Measurements from ENCODE around the gene CD180.

The CD180 gene

GRCh38 chr5:67215519-67216471 lies 19.2 kb upstream of the CD180 start:
- Histone ChIP-seq H3K79me2 (ENCODE audit: insufficient read depth, low read depth) (no peaks in the 10 kb centered on the region), H3K27ac (no peak overlapping the region), H3K36me3 (ENCODE audit: insufficient read depth) (no peaks in the 10 kb centered on the region), H2AFZ (ENCODE audit: low read depth) (no peak overlapping the region), H3K4me1 (ENCODE audit: low read depth, poor library complexity, severe bottlenecking) (peaks cover 6% of the 10 kb centered on the region), H3K9ac (no peak overlapping the region), H3K27me3 (ENCODE audit: insufficient read depth, low read depth) (no peaks in the 10 kb centered on the region), H3K4me3 (IDR thresholded peaks at IDR 0.05; ENCODE audit: insufficient read depth, low read depth, low read length) (no peak overlapping the region), H3K4me2 (no peak overlapping the region), H4K20me1 (ENCODE audit: insufficient read depth) (no peaks in the 10 kb centered on the region)
- TF ChIP-seq, protein P1, sequence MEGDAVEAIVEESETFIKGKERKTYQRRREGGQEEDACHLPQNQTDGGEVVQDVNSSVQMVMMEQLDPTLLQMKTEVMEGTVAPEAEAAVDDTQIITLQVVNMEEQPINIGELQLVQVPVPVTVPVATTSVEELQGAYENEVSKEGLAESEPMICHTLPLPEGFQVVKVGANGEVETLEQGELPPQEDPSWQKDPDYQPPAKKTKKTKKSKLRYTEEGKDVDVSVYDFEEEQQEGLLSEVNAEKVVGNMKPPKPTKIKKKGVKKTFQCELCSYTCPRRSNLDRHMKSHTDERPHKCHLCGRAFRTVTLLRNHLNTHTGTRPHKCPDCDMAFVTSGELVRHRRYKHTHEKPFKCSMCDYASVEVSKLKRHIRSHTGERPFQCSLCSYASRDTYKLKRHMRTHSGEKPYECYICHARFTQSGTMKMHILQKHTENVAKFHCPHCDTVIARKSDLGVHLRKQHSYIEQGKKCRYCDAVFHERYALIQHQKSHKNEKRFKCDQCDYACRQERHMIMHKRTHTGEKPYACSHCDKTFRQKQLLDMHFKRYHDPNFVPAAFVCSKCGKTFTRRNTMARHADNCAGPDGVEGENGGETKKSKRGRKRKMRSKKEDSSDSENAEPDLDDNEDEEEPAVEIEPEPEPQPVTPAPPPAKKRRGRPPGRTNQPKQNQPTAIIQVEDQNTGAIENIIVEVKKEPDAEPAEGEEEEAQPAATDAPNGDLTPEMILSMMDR (conservative IDR thresholded peaks at IDR 0.05; ENCODE audit: low read depth, low read length) = no peak

DNA sequence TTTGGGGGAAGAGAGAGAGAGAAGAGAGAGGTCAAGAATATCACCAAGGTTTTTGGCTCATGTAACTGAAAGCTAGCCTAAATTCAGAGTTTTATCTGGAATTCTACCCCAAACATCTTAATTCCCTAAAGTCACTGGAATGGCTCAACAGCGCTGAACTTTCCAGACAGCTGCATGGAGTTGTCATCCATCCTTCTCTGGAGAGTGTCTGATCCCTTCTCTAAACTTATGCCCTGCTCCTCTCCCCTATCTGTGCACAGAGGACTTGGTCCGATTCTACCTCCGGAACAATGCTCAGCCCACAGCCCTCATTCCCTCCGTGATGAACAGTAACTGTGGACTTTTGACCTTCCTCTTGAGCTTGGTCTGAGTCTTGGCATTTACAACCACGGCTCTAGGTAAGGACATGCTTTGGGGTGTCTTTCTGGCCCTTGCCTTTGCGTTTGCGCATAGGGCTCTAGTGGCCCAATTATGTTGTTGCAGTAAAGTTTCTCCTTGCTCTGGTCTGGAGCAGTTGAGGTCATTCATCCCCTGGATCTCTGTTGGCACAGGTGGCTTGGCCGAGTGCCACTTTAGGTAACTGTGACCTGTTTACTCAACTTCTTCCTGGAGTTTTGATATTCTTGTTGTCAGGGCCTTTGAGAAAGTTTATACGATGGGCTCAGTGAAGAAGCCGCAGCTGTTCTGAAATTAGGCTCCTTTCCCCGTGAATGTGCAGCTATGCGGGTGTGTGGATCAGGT lies 18.3 kb upstream of the CD180 start:
- H3K27ac ChIP-seq = no peak overlapping the region
- H2AFZ ChIP-seq (ENCODE audit: low read depth) = no peak overlapping the region
- H3K36me3 ChIP-seq (ENCODE audit: insufficient read depth) = no peaks in the 10 kb centered on the region
- H3K27me3 ChIP-seq (ENCODE audit: insufficient read depth, low read depth) = no peaks in the 10 kb centered on the region
- no peak overlapping the region for H3K4me3 ChIP-seq (IDR thresholded peaks at IDR 0.05; ENCODE audit: insufficient read depth, low read depth, low read length)
- H3K4me2 ChIP-seq = no peak overlapping the region
- TF ChIP-seq, protein P1 (conservative IDR thresholded peaks at IDR 0.05; ENCODE audit: low read depth, low read length) = no peak
- no peaks in the 10 kb centered on the region for H4K20me1 ChIP-seq (ENCODE audit: insufficient read depth)
- H3K9ac ChIP-seq = no peak overlapping the region
- peaks cover 6% of the 10 kb centered on the region for H3K4me1 ChIP-seq (ENCODE audit: low read depth, poor library complexity, severe bottlenecking)
- H3K79me2 ChIP-seq (ENCODE audit: insufficient read depth, low read depth) = no peaks in the 10 kb centered on the region

- Histone ChIP-seq H4K20me1 (ENCODE audit: insufficient read depth) (no peaks in the 10 kb centered on the region), H3K79me2 (ENCODE audit: insufficient read depth, low read depth) (no peaks in the 10 kb centered on the region), H3K27me3 (ENCODE audit: insufficient read depth, low read depth) (no peaks in the 10 kb centered on the region), H3K4me1 (ENCODE audit: low read depth, poor library complexity, severe bottlenecking) (peaks cover 10% of the 10 kb centered on the region), H3K4me3 (IDR thresholded peaks at IDR 0.05; ENCODE audit: insufficient read depth, low read depth, low read length) (no peak overlapping the region), H3K9ac (no peak overlapping the region), H3K36me3 (ENCODE audit: insufficient read depth) (no peaks in the 10 kb centered on the region), H3K4me2 (no peak overlapping the region), H2AFZ (ENCODE audit: low read depth) (no peak overlapping the region), H3K27ac (no peak overlapping the region)
- TF ChIP-seq, protein P1 (conservative IDR thresholded peaks at IDR 0.05; ENCODE audit: low read depth, low read length) = no peak
These were observed 17.4 kb upstream of the CD180 start for GRCh38 chr5:67214036-67214435.

- no peak overlapping the region for H3K4me3 ChIP-seq (IDR thresholded peaks at IDR 0.05; ENCODE audit: insufficient read depth, low read depth, low read length)
- H3K27me3 ChIP-seq (ENCODE audit: insufficient read depth, low read depth) = no peaks in the 10 kb centered on the region
- peaks cover 31% of the 10 kb centered on the region for H3K4me1 ChIP-seq (ENCODE audit: low read depth, poor library complexity, severe bottlenecking)
- H4K20me1 ChIP-seq (ENCODE audit: insufficient read depth) = no peaks in the 10 kb centered on the region
- H3K36me3 ChIP-seq (ENCODE audit: insufficient read depth) = no peaks in the 10 kb centered on the region
- no peak overlapping the region for H3K27ac ChIP-seq
- no peak overlapping the region for H3K4me2 ChIP-seq
- H3K9ac ChIP-seq = no peak overlapping the region
- TF ChIP-seq, protein P1 (conservative IDR thresholded peaks at IDR 0.05; ENCODE audit: low read depth, low read length) = no peak
- H3K79me2 ChIP-seq (ENCODE audit: insufficient read depth, low read depth) = no peaks in the 10 kb centered on the region
- no peak overlapping the region for H2AFZ ChIP-seq (ENCODE audit: low read depth)
These were observed 15.3 kb upstream of the CD180 start for GRCh38 chr5:67211926-67212325.
